HCT116 (cell line): ENCODE measurements around the gene TRIM14.

Experiments
- CBX3 ChIP-seq: IDR thresholded peaks from 2 replicates; pipeline ENCODE4 v1.6.1; 2012; ENCODE audit warnings: low read depth
- CEBPB ChIP-seq: IDR thresholded peaks from 2 replicates; pipeline ENCODE4 v1.6.1; 2012; ENCODE audit warnings: low read depth
- ELF1 ChIP-seq: IDR thresholded peaks from 2 replicates; pipeline ENCODE4 v1.6.1; 2012; ENCODE audit warnings: low read depth, borderline replicate concordance
- EZH2 ChIP-seq: fragments of 200-600 bp; sonication (generic); IDR thresholded peaks from 2 replicates; pipeline ENCODE4 v1.6.1; 2017; ENCODE audit warnings: antibody characterized with exemption, mixed run types
- EZH2phosphoT487 ChIP-seq: fragments of 200-600 bp; IDR thresholded peaks from 2 replicates; pipeline ENCODE4 v1.6.1; 2018; ENCODE audit warnings: antibody characterized with exemption, borderline replicate concordance
- POLR2A ChIP-seq: IDR thresholded peaks from 2 replicates; pipeline ENCODE4 v1.7.0; 2011; ENCODE audit warnings: borderline replicate concordance; ENCODE audit not compliant: insufficient read depth, insufficient read length; ENCODE audit errors: extremely low read depth
- POLR2AphosphoS5 ChIP-seq: IDR thresholded peaks from 2 replicates; pipeline ENCODE4 v1.6.1; 2011; ENCODE audit warnings: mild to moderate bottlenecking, low read depth, low read length, moderate library complexity
- ZFX ChIP-seq: fragments of 450-650 bp; IDR thresholded peaks from 2 replicates; pipeline ENCODE4 v1.6.1; 2017
- TF ChIP-seq, protein P1 (sequence below), 3 experiments: fragments of 200-600 bp in 1 of 3; sonication (generic) in 1 of 3; IDR thresholded peaks in 2 of 3; conservative IDR thresholded peaks in 1 of 3; 2 replicates each; pipeline ENCODE4 v1.5.1; 2012 to 2017; ENCODE audit warnings: low read depth in 2 of 3, low read length in 2 of 3, antibody characterized with exemption in 1 of 3, borderline replicate concordance in 1 of 3, control low read depth in 1 of 3, mild to moderate bottlenecking in 1 of 3, mixed read lengths in 1 of 3, mixed run types in 1 of 3, moderate library complexity in 1 of 3; ENCODE audit not compliant: insufficient read depth in 1 of 3
- TF ChIP-seq, protein P2 (sequence below): IDR thresholded peaks from 2 replicates; pipeline ENCODE4 v1.6.1; 2012
- TF ChIP-seq, protein P3 (sequence below): IDR thresholded peaks from 2 replicates; pipeline ENCODE4 v1.6.1; 2012; ENCODE audit warnings: low read depth

- TF ChIP-seq, protein P1, sequence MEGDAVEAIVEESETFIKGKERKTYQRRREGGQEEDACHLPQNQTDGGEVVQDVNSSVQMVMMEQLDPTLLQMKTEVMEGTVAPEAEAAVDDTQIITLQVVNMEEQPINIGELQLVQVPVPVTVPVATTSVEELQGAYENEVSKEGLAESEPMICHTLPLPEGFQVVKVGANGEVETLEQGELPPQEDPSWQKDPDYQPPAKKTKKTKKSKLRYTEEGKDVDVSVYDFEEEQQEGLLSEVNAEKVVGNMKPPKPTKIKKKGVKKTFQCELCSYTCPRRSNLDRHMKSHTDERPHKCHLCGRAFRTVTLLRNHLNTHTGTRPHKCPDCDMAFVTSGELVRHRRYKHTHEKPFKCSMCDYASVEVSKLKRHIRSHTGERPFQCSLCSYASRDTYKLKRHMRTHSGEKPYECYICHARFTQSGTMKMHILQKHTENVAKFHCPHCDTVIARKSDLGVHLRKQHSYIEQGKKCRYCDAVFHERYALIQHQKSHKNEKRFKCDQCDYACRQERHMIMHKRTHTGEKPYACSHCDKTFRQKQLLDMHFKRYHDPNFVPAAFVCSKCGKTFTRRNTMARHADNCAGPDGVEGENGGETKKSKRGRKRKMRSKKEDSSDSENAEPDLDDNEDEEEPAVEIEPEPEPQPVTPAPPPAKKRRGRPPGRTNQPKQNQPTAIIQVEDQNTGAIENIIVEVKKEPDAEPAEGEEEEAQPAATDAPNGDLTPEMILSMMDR (IDR thresholded peaks at IDR 0.05 in 2 of 3, conservative IDR thresholded peaks at IDR 0.05 in 1 of 3; ENCODE audit: borderline replicate concordance in 1 of 3, insufficient read depth in 1 of 3, low read depth in 2 of 3, low read length in 2 of 3), result no peak
- TF ChIP-seq ELF1 (no peak), POLR2AphosphoS5 (no peak), EZH2phosphoT487 (no peak), ZFX (no peak), EZH2 (no peak), POLR2A (no peak), CBX3 (no peak), CEBPB (no peak)
- TF ChIP-seq, protein P2, sequence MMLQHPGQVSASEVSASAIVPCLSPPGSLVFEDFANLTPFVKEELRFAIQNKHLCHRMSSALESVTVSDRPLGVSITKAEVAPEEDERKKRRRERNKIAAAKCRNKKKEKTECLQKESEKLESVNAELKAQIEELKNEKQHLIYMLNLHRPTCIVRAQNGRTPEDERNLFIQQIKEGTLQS, result no peak
- TF ChIP-seq, protein P3, sequence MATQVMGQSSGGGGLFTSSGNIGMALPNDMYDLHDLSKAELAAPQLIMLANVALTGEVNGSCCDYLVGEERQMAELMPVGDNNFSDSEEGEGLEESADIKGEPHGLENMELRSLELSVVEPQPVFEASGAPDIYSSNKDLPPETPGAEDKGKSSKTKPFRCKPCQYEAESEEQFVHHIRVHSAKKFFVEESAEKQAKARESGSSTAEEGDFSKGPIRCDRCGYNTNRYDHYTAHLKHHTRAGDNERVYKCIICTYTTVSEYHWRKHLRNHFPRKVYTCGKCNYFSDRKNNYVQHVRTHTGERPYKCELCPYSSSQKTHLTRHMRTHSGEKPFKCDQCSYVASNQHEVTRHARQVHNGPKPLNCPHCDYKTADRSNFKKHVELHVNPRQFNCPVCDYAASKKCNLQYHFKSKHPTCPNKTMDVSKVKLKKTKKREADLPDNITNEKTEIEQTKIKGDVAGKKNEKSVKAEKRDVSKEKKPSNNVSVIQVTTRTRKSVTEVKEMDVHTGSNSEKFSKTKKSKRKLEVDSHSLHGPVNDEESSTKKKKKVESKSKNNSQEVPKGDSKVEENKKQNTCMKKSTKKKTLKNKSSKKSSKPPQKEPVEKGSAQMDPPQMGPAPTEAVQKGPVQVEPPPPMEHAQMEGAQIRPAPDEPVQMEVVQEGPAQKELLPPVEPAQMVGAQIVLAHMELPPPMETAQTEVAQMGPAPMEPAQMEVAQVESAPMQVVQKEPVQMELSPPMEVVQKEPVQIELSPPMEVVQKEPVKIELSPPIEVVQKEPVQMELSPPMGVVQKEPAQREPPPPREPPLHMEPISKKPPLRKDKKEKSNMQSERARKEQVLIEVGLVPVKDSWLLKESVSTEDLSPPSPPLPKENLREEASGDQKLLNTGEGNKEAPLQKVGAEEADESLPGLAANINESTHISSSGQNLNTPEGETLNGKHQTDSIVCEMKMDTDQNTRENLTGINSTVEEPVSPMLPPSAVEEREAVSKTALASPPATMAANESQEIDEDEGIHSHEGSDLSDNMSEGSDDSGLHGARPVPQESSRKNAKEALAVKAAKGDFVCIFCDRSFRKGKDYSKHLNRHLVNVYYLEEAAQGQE, result no peak
These were observed 35.9 kb downstream of the TRIM14 start for GRCh38 chr9:98083061-98083501.
